ENCODE measurements around the gene CCDC69. TPM values are rescaled to one million over a fixed set of nuclear protein-coding genes. Genes with fewer than 3 reads are reported as not detected.

The CCDC69 gene
- total and polyA plus RNA-seq, 3 donors from 2014 or later: 37.6 to 65.3 (median 40.8) TPM

GRCh38 chr5:151186052-151186451 lies 37.8 kb downstream of the CCDC69 start:
- Histone ChIP-seq H3K27me3 (no peaks in the 10 kb centered on the region), H3K36me3 (ENCODE audit: low read depth, missing control alignments) (no peaks in the 10 kb centered on the region), H3K4me1 (no peaks in the 10 kb centered on the region), H3K4me3 (no peak overlapping the region), H3K9me3 (no peaks in the 10 kb centered on the region), H3K27ac (no peak overlapping the region)
- no peak for DNase-seq
- no peak for TF ChIP-seq POLR2A (IDR thresholded peaks at IDR 0.05)
- no peak for TF ChIP-seq CTCF (IDR thresholded peaks at IDR 0.05)
- WGBS, 2 donors: 51 to 69% methylated on average over 5 of the region's 5 CpGs
- intact Hi-C loops (cut with DNase I; ENCODE audit: low total_unique reads): no loop called here

GRCh38 chr5:151184316-151185042 lies 39.4 kb downstream of the CCDC69 start:
- H3K27me3 ChIP-seq: no peaks in the 10 kb centered on the region
- no peaks in the 10 kb centered on the region for H3K36me3 ChIP-seq (ENCODE audit: low read depth, missing control alignments)
- no peaks in the 10 kb centered on the region for H3K9me3 ChIP-seq
- H3K27ac ChIP-seq: peak overlapping the region; percentile 28 to 71
- DNase-seq: peak; percentile 40
- TF ChIP-seq POLR2A (IDR thresholded peaks at IDR 0.05): no peak
- TF ChIP-seq CTCF (IDR thresholded peaks at IDR 0.05): no peak
- intact Hi-C loops (cut with DNase I; ENCODE audit: low total_unique reads): no loop called here
- 74 to 82% methylated on average over 10 of the region's 10 CpGs for WGBS, 2 donors
- H3K4me3 ChIP-seq: no peak overlapping the region
- H3K4me1 ChIP-seq: no peaks in the 10 kb centered on the region

- 72 to 85% methylated on average over 7 of the region's 7 CpGs for WGBS, 2 donors
- no peak for TF ChIP-seq POLR2A (IDR thresholded peaks at IDR 0.05)
- TF ChIP-seq CTCF (IDR thresholded peaks at IDR 0.05): no peak
- no peaks in the 10 kb centered on the region for H3K4me1 ChIP-seq
- H3K27ac ChIP-seq: peak overlapping the region in 1 of 2 donors; percentile 71
- H3K27me3 ChIP-seq: no peaks in the 10 kb centered on the region
- DNase-seq: no peak
- H3K4me3 ChIP-seq: no peak overlapping the region
- H3K36me3 ChIP-seq (ENCODE audit: low read depth, missing control alignments): no peaks in the 10 kb centered on the region
- intact Hi-C loops (cut with DNase I; ENCODE audit: low total_unique reads): no loop called here
- H3K9me3 ChIP-seq: no peaks in the 10 kb centered on the region
These were observed 40.2 kb downstream of the CCDC69 start for GRCh38 chr5:151183456-151184245.

GRCh38 chr5:151182976-151183375 lies 40.9 kb downstream of the CCDC69 start:
- intact Hi-C loops (cut with DNase I; ENCODE audit: low total_unique reads): no loop called here
- H3K36me3 ChIP-seq (ENCODE audit: low read depth, missing control alignments): no peaks in the 10 kb centered on the region
- DNase-seq: no peak

More at GRCh38 chr5:151182976-151183375, 40.9 kb downstream of the CCDC69 start:
- H3K4me1 ChIP-seq: no peaks in the 10 kb centered on the region
- no peak for TF ChIP-seq CTCF (IDR thresholded peaks at IDR 0.05)
- no peak for TF ChIP-seq POLR2A (IDR thresholded peaks at IDR 0.05)
- no peaks in the 10 kb centered on the region for H3K9me3 ChIP-seq
- H3K4me3 ChIP-seq: no peak overlapping the region
- WGBS, 2 donors: 75 to 84% methylated on average over 8 of the region's 8 CpGs
- no peak overlapping the region for H3K27ac ChIP-seq
- no peaks in the 10 kb centered on the region for H3K27me3 ChIP-seq
